ENCODE measurements around the gene PIK3CG.

GRCh38 chr7:106870983-106871410 is 5.9 kb downstream of the PIK3CG start:
- no peak for TF ChIP-seq CTCF (IDR thresholded peaks at IDR 0.05)
- no peak for TF ChIP-seq POLR2A (IDR thresholded peaks at IDR 0.05)

Data from tibial nerve (tissue), 3 donors.